ENCODE results near the gene IL24.

GRCh38 chr1:206887701-206888100, 9.5 kb upstream of the IL24 start:
- TF ChIP-seq CTCF (IDR thresholded peaks at IDR 0.05) = no peak
- TF ChIP-seq POLR2A (IDR thresholded peaks at IDR 0.05) = no peak

Data from uterus (tissue), 2 donors.